Gastroesophageal sphincter (tissue), 3 donors: ENCODE data around the gene PRKN.

Experiments
- CTCF ChIP-seq, 4 experiments: fragments of 200-600 bp in 2 of 4; fragments of 450-650 bp in 2 of 4; sonication (generic) in 1 of 4; IDR thresholded peaks; one replicate each; pipeline ENCODE4 v1.5.1; 2017 to 2019; ENCODE audit warnings: antibody characterized with exemption in 4 of 4, mild to moderate bottlenecking in 2 of 4, moderate library complexity in 2 of 4
- EP300 ChIP-seq: sonication (generic); formaldehyde crosslinking; IDR thresholded peaks from one replicate; pipeline ENCODE4 v1.6.1; 2017; ENCODE audit warnings: antibody characterized with exemption, mild to moderate bottlenecking
- POLR2A ChIP-seq, 2 donors: fragments of 450-650 bp; IDR thresholded peaks; one replicate each; pipeline ENCODE4 v1.6.1; 2017; ENCODE audit warnings: antibody characterized with exemption in 2 of 2, mild to moderate bottlenecking in 2 of 2, moderate library complexity in 1 of 2

DNA sequence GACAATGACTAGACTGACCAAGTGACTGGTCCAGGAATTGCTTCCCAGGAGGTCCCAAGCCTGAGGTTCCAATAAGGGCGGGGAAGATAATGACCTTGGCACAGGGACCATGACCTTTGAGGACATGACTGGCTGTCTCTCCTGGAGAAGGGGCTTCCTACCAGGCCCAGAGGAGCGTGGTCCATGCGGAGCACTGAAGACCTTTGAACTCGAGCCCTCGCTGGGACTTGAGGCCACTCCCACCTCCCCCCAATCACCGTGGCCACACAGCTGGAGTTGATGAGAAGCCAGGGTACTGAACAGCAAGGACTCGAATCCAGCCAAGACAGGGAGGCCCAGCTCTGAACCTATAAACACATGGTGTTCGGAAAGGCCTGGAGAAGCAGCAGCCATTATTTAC, 677.0 kb downstream of the PRKN start:
- no peak for TF ChIP-seq POLR2A (IDR thresholded peaks at IDR 0.05)
- no peak for TF ChIP-seq CTCF (IDR thresholded peaks at IDR 0.05)
- no peak for TF ChIP-seq EP300
